ENCODE results near the gene GALNT7. TPM values are rescaled to one million over a fixed set of nuclear protein-coding genes. Genes with fewer than 3 reads are reported as not detected.

GALNT7 gene
- total and polyA plus RNA-seq, 10 of the 15 experiments (the other 5 are each of a cell fraction or from before 2014, with no cell fraction given) = 14.2 to 33.2 (median 28.9) TPM

- ChIA-PET POLR2A (interaction anchor here (1.2 kb wide), 1 partner anchor 15 kb away, joined by 4 read pairs; no protein-coding TSS in a partner anchor), SMC1A (ENCODE audit: uncharacterized antibody, unreplicated experiment) (interaction anchor here (1.0 to 4.7 kb wide), 6 partner anchors 8 to 253 kb away, joined by 3 to 17 read pairs (median 6); no protein-coding TSS in a partner anchor), RAD21 (ENCODE audit: unreplicated experiment) (interaction anchor here (0.5 to 1.3 kb wide), 5 partner anchors 12 to 247 kb away, joined by 3 read pairs; no protein-coding TSS in a partner anchor), CTCF (interaction anchor here (1.0 to 9.1 kb wide), 9 partner anchors 10 to 251 kb away, joined by 3 to 66 read pairs (median 4); partner anchors contain the start of gene GALNT7)
- no peak for TF ChIP-seq RUNX3 (IDR thresholded peaks at IDR 0.05; ENCODE audit: low read length)
- TF ChIP-seq NFYA (IDR thresholded peaks at IDR 0.05; ENCODE audit: borderline replicate concordance, low read depth, low read length) = no peak
- no peak for TF ChIP-seq ZNF274 (IDR thresholded peaks at IDR 0.05; ENCODE audit: insufficient read depth, insufficient read length)
- no peak for TF ChIP-seq ATF3 (IDR thresholded peaks at IDR 0.05; ENCODE audit: borderline replicate concordance, extremely low read depth, low read depth, low read length)
- BruUV-seq (replicated peaks) = no TSS peak
- H3K36me3 ChIP-seq (ENCODE audit: control insufficient read depth in 2 of 2, insufficient read depth in 2 of 2, low read length in 1 of 2) = no peaks in the 10 kb centered on the region; a peak in 1 of 4 replicates
- in situ Hi-C loops (cut with MboI) = no loop called here
- H3K27me3 ChIP-seq (replicated peaks in 1 of 2; ENCODE audit: control insufficient read depth in 2 of 2, insufficient read depth in 2 of 2, low read length in 1 of 2) = no peaks in the 10 kb centered on the region
- H3K9ac ChIP-seq (ENCODE audit: control insufficient read depth, insufficient read depth, low read length) = no peak overlapping the region
- 61% methylated on average over 4 of the region's 4 CpGs for WGBS (ENCODE audit: insufficient coverage, insufficient replicate concordance, low lambda C conversion rate, missing lambda C conversion rate)
- no peak overlapping the region for H3K4me3 ChIP-seq
- no peaks in the 10 kb centered on the region for H3K9me3 ChIP-seq (replicated peaks; ENCODE audit: control insufficient read depth, insufficient read depth, low read length)
- H3K4me1 ChIP-seq (ENCODE audit: control insufficient read depth, insufficient read depth, low read length) = peaks cover 4% of the 10 kb centered on the region; the same call in 1 of the 2 replicates
- DNase-seq (ENCODE audit: low read depth, low spot score) (no peak), ATAC-seq (peak; percentile 48), FAIRE-seq (no peak)
- intact Hi-C loops (cut with micrococcal nuclease; ENCODE audit: unreplicated experiment) = no loop called here
- H3K79me2 ChIP-seq (ENCODE audit: control insufficient read depth, insufficient read depth, low read length) = peaks cover 7% of the 10 kb centered on the region
- H4K20me1 ChIP-seq (ENCODE audit: control insufficient read depth, insufficient read depth) = no peaks in the 10 kb centered on the region
- peak overlapping the region; percentile 35; the same call in 1 of the 2 replicates for H3K27ac ChIP-seq (ENCODE audit: control insufficient read depth, insufficient read depth)
- peak overlapping the region; percentile 65 for H3K4me2 ChIP-seq (ENCODE audit: control insufficient read depth, insufficient read depth)
- no peak overlapping the region for H2AFZ ChIP-seq (ENCODE audit: control insufficient read depth, low read depth, low read length)
Observed at GRCh38 chr4:173264245-173264644, 95.6 kb downstream of the GALNT7 start.

GRCh38 chr4:173264684-173265185 is 96.1 kb downstream of the GALNT7 start:
- no peak for FAIRE-seq
- no peaks in the 10 kb centered on the region for H4K20me1 ChIP-seq (ENCODE audit: control insufficient read depth, insufficient read depth)
- WGBS (ENCODE audit: insufficient coverage, insufficient replicate concordance, low lambda C conversion rate, missing lambda C conversion rate) = 68% methylated on average over 5 of the region's 5 CpGs
- H3K9me3 ChIP-seq (replicated peaks; ENCODE audit: control insufficient read depth, insufficient read depth, low read length) = no peaks in the 10 kb centered on the region
- peaks cover 7% of the 10 kb centered on the region for H3K79me2 ChIP-seq (ENCODE audit: control insufficient read depth, insufficient read depth, low read length)
- H3K27me3 ChIP-seq (replicated peaks in 1 of 2; ENCODE audit: control insufficient read depth in 2 of 2, insufficient read depth in 2 of 2, low read length in 1 of 2) = no peaks in the 10 kb centered on the region
- H3K4me2 ChIP-seq (ENCODE audit: control insufficient read depth, insufficient read depth) = peak overlapping the region; percentile 65; the same call in 1 of the 2 replicates
- CTCF ChIA-PET = interaction anchor here (1.0 to 9.1 kb wide), 9 partner anchors 10 to 251 kb away, joined by 3 to 66 read pairs (median 4); partner anchors contain the start of gene GALNT7
- no peak overlapping the region for H2AFZ ChIP-seq (ENCODE audit: control insufficient read depth, low read depth, low read length)
- peak; percentile 74 for ATAC-seq
- no peaks in the 10 kb centered on the region; a peak in 1 of 4 replicates for H3K36me3 ChIP-seq (ENCODE audit: control insufficient read depth in 2 of 2, insufficient read depth in 2 of 2, low read length in 1 of 2)
- DNase-seq (ENCODE audit: low read depth, low spot score) = no peak
- in situ Hi-C loops (cut with MboI) (no loop called here), intact Hi-C loops (cut with micrococcal nuclease; ENCODE audit: unreplicated experiment) (no loop called here)
- RAD21 ChIA-PET (ENCODE audit: unreplicated experiment) = interaction anchor here (0.5 to 1.4 kb wide), 7 partner anchors 11 to 251 kb away, joined by 3 read pairs; no protein-coding TSS in a partner anchor
- no peak overlapping the region for H3K4me3 ChIP-seq
- peaks cover 4% of the 10 kb centered on the region; the same call in 1 of the 2 replicates for H3K4me1 ChIP-seq (ENCODE audit: control insufficient read depth, insufficient read depth, low read length)
- no peak overlapping the region for H3K9ac ChIP-seq (ENCODE audit: control insufficient read depth, insufficient read depth, low read length)
- SMC1A ChIA-PET (ENCODE audit: uncharacterized antibody, unreplicated experiment) = interaction anchor here (0.9 to 4.7 kb wide), 8 partner anchors 9 to 253 kb away, joined by 3 to 17 read pairs (median 4); no protein-coding TSS in a partner anchor
- no TSS peak for BruUV-seq (replicated peaks)
- POLR2A ChIA-PET = interaction anchor here (1.0 to 1.2 kb wide), 2 partner anchors 16 to 96 kb away, joined by 3 to 4 read pairs; partner anchors contain the start of gene GALNT7
- H3K27ac ChIP-seq (ENCODE audit: control insufficient read depth, insufficient read depth) = no peak overlapping the region
- TF ChIP-seq GABPA (IDR thresholded peaks at IDR 0.05; ENCODE audit: low read depth) (no peak), BCLAF1 (IDR thresholded peaks at IDR 0.05) (no peak), RUNX3 (IDR thresholded peaks at IDR 0.05; ENCODE audit: low read length) (peak; percentile 81), YY1 (IDR thresholded peaks at IDR 0.05; ENCODE audit: low read depth, low read length) (0 out of 2 replicates have a peak, but pooled peaks have one; percentile 16), PML (IDR thresholded peaks at IDR 0.05; ENCODE audit: low read length) (no peak), TCF12 (IDR thresholded peaks at IDR 0.05; ENCODE audit: low read depth, low read length) (peak; percentile 95), ELK1 (IDR thresholded peaks at IDR 0.05; ENCODE audit: low read depth, low read length) (no peak), HCFC1 (IDR thresholded peaks at IDR 0.05; ENCODE audit: low read length) (no peak)

All from GM12878 (cell line).